A549 (cell line): ENCODE measurements around the gene PHLPP2.

Experiments used
- CBX2 ChIP-seq: fragments of 200-600 bp; sonication (generic); IDR thresholded peaks from 2 replicates; pipeline ENCODE4 v1.6.1; 2016; ENCODE audit warnings: low read depth, mild to moderate bottlenecking, borderline replicate concordance
- CEBPB ChIP-seq, 2 experiments: fragments of >200 bp in 1 of 2; sonication (Bioruptor Twin) in 1 of 2; formaldehyde crosslinking in 1 of 2; IDR thresholded peaks; 2 replicates each; pipeline ENCODE4 v1.6.1; 2012 to 2016
- CTCF ChIP-seq: fragments of >200 bp; sonication (Bioruptor Twin); formaldehyde crosslinking; IDR thresholded peaks from 3 replicates; pipeline ENCODE4 v1.5.1; 2016
- ESRRA ChIP-seq: fragments of 150-350 bp; IDR thresholded peaks from 2 replicates; pipeline ENCODE4 v1.6.1; 2014; ENCODE audit warnings: mild to moderate bottlenecking, low read length, borderline replicate concordance
- HMGXB4 ChIP-seq: fragments of 250-450 bp; sonication (Bioruptor Pico); IDR thresholded peaks from 2 replicates; pipeline ENCODE4 v1.5.0; 2021; ENCODE audit warnings: mild to moderate bottlenecking, moderate library complexity, borderline replicate concordance
- JUN ChIP-seq, 2 experiments: fragments of >200 bp; sonication (Bioruptor Twin); formaldehyde crosslinking; IDR thresholded peaks; 2 replicates in 1 of 2; 3 replicates in 1 of 2; pipeline ENCODE4 v1.6.1; 2016 to 2017
- MAZ ChIP-seq: fragments of 150-350 bp; IDR thresholded peaks from 2 replicates; pipeline ENCODE4 v1.6.1; 2014; ENCODE audit warnings: antibody characterized with exemption, low read depth, low read length, borderline replicate concordance
- PBX3 ChIP-seq: IDR thresholded peaks from 2 replicates; pipeline ENCODE4 v1.6.1; 2012
- PHF8 ChIP-seq: fragments of 200-600 bp; sonication (generic); IDR thresholded peaks from 2 replicates; pipeline ENCODE4 v1.6.1; 2016; ENCODE audit warnings: low read depth, mild to moderate bottlenecking, antibody characterized with exemption, moderate library complexity, borderline replicate concordance
- REST ChIP-seq: fragments of 200-600 bp; sonication (generic); IDR thresholded peaks from 2 replicates; pipeline ENCODE4 v1.6.1; 2016; ENCODE audit warnings: antibody characterized with exemption, mild to moderate bottlenecking, moderate library complexity

GRCh38 chr16:71635632-71636031, 88.9 kb downstream of the PHLPP2 start:
- TF ChIP-seq PBX3 (no peak), MAZ (no peak), CTCF (no peak), JUN (IDR thresholded peaks at IDR 0.05) (no peak), ESRRA (no peak), CEBPB (IDR thresholded peaks at IDR 0.05) (no peak), PHF8 (no peak), CBX2 (no peak), REST (no peak), HMGXB4 (CRISPR knock-in tag) (no peak)
